COR-L47 (cell line): Measurements from ENCODE around the gene VKORC1.
A peak's percentile ranks its signal among the peaks of the same experiment; 100 is the strongest.

Experiments used
- DNase-seq: peaks from one replicate; lab custom pipeline; 2025; lab: John Stamatoyannopoulos, UW

VKORC1 gene

DNA sequence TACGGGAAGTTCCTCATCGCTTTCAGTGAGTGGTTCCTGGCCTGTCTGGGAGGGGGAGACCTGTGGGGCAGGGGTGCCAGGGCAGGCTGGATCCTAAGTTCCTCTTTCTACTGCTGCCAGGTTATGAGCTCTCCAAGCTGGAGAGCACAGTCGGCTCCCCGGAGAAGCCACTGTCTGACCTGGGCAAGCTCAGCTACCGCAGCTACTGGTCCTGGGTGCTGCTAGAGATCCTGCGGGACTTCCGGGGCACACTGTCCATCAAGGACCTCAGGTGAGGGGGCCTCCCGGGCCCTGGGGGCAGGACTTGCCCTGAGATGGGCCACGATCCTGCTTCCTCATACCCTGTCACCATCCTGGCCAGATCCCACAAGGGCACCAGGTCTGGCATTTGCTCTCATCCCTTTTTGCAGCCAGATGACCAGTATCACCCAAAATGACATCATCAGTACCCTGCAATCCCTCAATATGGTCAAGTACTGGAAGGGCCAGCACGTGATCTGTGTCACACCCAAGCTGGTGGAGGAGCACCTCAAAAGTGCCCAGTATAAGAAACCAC lies 35.8 kb upstream of the VKORC1 start:
- no peak for DNase-seq

DNA sequence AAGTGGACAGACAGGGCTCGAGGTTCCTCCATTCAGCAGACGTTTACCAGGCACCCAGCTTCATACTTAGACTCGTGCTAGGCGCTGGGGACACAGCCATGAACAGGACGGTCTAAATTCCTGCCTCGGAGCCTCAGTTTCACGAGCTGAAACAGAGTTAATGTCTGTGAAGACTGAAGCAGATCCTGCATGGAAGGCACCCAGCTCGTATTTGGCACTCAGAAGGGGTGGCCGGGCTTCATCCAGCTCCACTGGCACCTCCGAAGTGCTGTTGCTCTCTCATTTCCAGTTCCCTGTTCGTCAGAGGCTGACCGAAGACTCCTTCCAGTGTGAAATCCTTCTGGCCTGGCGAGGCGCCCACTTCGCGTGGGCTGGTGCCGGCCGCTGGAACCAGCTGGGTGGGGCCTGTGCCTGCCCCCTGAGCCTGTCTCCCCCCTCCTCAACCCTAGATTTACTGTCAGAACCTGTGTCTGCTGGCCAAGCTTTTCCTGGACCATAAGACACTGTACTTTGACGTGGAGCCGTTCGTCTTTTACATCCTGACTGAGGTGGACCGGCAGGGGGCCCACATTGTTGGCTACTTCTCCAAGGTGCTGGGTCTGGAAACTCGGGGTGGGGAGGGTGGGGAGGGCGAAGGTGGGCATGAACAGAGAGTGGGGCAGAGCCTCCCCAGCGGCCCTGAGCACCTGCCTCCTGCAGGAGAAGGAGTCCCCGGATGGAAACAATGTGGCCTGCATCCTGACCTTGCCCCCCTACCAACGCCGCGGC lies 35.2 kb upstream of the VKORC1 start:
- no peak for DNase-seq

DNA sequence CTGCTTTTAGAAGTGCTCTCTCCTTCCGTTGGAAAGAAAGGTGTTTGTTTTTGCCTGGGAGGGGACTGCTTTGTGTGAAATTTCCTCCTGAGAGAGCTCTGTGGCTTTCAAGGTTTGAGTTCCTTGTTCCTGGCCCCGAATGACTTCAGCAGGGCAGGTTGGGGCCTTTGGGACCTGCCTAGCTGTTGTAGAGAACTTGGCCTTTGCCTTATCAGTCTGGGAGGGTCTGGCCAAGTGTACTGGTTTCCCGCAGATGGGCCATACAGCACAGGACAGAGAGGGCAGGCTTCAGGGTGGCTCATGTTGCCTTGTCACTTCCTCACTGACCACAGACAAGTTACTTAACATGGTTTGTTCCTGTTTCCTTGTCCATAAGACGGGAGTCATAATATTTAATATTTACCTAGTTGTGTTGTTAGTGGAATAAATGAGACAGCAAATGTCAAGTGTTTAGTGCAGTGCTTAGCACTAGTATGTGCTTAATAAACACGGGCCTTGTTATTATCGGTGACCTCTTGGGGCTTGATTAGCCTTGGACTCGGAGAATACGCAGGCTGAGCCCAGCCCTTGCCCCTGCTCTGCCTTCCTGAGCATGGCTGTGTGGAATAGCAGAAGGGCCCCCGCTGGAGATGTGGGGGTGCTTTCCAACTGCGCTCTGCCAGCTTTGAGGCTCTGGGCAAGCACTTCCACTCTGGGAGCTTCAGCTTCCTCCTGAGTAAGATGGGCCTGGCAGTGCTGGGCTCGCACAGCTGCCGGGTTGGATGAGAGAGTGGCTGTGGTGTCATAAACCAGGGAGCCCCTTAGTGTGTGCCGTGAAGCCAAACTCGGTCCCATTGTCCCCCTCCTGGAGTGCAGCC lies 34.3 kb upstream of the VKORC1 start:
- no peak for DNase-seq

DNA sequence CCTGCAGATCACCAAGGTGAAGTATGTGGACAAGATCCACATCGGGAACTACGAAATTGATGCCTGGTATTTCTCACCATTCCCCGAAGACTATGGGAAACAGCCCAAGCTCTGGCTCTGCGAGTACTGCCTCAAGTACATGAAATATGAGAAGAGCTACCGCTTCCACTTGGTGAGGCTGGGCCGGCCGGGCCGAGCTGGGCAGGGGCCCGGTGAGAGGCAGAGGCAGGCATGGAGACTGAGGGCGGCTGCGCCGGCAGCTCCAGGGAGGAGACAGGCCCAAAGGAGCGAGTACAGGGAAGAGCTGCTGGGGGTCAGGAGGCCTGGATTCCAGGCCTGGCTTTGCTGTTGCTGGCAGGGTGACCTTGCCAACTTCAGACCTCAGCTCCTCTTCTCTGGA lies 32.6 kb upstream of the VKORC1 start:
- no peak for DNase-seq

DNA sequence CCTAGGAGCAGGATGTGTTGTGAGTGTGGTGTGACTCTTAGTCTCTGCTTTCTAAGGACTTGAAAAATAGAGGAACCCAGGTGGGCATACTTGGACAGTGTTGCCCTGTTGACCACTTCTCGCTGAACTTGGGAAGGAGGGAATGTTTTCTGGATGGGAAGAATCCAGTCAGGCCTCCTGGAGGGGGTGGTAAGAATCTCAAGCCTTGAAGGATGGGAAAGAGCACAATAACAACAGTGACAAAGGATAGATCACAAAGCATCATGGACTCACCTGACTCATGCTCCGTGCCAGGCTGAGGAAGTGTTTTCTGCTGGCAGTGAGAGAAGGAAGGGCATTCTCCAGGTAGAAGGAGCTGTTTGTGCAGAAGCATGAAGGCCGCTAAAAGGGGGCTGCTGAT lies 31.2 kb upstream of the VKORC1 start:
- DNase-seq: no peak

DNA sequence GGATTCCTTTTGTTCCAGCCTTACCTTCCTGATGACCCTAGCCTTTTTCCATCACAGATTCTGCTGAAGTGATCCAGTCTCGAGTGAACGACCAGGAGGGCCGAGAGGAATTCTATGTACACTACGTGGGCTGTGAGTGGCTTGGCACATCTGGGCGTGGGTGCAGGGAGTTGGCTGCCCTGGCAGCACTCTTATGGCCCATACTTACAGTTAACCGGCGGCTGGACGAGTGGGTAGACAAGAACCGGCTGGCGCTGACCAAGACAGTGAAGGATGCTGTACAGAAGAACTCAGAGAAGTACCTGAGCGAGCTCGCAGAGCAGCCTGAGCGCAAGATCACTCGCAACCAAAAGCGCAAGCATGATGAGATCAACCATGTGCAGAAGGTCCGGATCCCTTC lies 25.5 kb upstream of the VKORC1 start:
- no peak for DNase-seq

- no peak for DNase-seq
These were observed 23.9 kb upstream of the VKORC1 start for GRCh38 chr16:31118223-31119155.

DNA sequence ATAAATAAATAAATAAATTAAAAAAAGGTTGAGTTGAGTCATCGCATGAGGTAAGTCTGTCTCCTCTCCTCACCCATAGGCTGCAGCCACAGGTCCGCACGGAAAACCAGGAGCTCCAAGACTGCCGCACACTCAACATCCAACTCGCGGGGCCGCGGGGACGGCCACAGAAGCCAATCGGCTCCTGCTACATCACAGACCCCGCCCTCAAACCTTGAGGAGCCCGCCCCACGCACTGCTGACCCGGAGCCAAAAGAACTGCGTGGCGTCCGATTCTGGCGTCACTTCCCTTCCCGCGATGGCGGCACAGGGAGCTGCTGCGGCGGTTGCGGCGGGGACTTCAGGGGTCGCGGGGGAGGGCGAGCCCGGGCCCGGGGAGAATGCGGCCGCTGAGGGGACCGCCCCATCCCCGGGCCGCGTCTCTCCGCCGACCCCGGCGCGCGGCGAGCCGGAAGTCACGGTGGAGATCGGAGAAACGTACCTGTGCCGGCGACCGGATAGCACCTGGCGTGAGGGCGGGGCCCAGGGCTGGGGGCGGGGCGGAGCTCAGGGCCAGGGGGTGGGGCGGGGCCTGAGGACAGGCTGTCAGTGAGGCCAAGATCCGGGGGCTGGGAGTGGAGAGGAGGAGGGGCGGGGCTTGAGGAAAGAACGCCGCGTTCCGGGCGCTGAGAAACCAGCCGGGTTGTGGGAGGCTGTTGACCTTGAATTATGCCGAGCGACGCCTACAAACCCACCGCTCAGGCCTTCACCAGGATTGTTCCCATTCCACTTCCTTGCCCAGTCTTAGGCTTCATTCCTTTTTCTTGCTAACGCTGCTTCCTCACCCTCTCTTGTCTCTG lies 23.0 kb upstream of the VKORC1 start, which contains the start of gene KAT8:
Gene KAT8 (plus strand): TSS at position 281 of the 839 bp plus-strand sequence. CDS start 18 bp downstream, at position 299.
- DNase-seq: peak; percentile 99

- no peak for DNase-seq
These were observed 19.9 kb upstream of the VKORC1 start for GRCh38 chr16:31114468-31114867.

GRCh38 chr16:31113121-31114120 lies 18.8 kb upstream of the VKORC1 start:
- no peak for DNase-seq

DNA sequence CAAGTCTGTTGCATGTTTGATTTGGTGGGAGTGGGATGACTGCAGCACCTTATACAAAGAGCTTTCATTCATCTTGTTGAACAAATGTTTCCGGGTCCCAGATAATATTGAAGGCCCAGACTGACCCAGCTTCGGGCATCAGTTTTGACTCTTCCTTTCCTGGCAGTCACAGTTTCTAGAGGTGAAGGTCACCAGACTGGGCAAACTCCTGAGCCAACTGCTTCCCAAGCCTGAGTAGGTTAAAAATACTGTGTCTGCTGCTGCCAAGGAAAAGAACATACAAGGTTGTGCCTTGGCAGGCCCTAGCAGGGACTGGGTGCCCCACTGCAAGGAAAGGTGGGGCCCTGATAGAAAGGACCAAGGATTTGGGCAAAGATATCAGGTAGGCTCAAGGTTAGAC lies 18.1 kb upstream of the VKORC1 start:
- DNase-seq: no peak

- no peak for DNase-seq
These were observed 17.4 kb upstream of the VKORC1 start for GRCh38 chr16:31111881-31112466.

DNA sequence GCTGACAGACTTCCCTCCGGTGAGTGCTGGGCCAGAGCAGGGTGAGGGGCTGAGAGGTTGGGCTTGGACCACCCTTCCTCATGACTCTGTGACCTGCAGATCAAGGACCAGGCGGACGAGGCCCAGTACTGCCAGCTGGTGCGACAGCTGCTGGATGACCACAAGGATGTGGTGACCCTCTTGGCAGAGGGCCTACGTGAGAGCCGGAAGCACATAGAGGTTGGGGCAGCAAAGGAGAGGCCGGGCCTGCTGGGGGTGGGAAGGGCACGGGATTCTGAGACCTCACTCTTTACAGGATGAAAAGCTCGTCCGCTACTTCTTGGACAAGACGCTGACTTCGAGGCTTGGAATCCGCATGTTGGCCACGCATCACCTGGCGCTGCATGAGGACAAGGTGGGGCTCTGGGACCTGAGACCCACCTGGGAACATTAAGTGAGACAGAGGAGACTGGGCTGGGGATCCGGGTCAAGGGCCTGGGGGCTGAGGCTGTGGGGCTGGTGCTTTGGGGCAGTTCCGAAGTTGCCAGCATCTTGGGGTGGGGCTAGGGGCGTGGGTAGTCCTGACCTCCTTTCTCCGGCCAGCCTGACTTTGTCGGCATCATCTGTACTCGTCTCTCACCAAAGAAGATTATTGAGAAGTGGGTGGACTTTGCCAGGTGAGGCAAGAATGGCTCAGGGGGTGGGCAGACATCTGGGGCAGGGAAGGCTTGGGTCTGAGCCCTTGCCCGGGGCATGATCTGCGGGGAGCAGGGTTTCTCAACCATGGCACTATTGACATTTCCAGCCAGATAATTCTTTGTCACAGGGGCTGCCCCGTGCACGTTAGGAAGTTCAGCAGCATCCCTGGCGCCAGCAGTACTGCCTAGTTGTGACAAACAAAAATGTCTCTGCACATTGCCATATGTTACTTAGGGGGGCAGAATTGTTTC lies 15.8 kb upstream of the VKORC1 start:
- DNase-seq: no peak

DNA sequence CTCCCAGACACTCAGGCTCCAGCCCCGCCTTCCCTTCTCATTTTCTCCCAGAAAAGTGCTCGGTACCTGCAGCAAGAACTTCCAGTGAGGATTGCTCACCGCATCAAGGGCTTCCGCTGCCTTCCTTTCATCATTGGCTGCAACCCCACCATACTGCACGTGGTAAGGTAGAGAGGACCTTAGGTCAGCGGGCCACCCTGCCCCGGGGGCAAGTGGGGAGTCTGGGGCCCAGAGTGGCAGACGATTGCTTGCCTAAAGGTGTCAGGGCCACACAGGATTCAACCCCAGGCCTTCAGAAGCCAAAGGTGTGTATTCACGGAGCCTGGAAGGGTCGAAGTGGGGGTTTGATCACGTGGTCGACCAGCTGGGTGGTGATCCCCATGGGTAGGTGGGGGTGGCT lies 15.0 kb upstream of the VKORC1 start:
- DNase-seq: no peak

DNA sequence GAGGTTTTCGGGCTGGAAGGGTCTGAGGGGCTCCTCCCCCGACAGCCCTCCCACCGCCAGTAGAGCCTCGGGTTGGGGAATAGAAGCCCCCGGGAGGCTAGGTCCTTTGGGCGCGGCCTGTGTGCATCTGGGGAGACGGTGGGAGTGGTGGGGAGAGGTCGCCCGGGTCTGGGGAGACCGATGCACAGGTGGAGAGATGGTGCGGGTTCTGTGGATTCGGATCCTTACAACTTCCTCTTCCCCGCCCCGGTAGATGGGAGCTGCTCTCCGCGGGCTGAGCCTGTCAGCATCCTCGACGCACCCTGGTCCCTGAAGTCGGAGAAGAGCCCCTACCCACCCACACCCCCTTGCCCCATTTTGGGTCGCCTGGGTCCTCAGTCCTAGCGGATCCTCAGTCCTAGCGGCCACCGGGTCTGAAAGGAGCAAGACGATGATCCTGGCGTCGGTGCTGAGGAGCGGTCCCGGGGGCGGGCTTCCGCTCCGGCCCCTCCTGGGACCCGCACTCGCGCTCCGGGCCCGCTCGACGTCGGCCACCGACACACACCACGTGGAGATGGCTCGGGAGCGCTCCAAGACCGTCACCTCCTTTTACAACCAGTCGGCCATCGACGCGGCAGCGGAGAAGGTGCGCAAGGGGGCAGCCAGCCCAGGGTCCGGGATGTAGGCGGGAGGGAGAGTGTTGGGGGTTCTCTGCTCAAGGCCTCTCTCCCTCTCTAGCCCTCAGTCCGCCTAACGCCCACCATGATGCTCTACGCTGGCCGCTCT lies 14.4 kb upstream of the VKORC1 start:
- no peak for DNase-seq

DNA sequence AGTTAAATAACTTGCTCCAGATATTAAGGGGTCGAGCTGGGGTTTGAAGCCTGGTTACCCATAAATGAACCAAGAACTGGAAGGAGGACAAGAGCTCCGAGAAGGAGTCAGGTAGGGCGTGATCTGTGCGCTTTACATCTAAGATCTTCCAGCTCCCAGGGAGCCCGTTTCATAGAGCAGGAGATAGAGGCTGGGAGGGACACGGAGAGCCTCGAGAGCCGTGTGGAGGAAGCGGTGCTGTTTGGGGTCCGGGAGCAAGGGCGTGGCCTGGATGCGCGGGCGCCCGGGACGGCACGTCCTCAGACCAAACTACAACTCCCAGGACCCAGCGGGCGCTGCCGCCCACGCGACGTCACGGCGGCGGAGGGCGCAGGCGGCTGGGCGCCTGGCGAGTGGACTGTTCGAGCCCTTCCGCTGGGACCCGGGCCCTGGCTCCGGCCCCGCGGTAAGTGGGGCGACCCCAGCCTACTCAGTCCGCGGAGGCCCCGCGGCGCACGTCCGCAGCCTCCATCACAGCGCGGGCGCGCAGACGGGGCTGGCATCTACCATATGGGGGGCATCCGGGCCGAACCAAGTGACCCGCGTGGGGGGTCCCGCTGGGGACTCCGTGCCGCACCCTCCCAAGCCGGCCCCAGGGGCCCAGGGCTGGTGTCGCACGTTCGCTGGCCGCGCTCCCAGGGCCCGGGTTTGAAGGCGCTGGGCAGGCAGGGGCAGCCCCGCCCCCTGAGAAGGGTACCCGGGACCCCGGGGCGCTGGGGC lies 13.6 kb upstream of the VKORC1 start, which contains the start of gene BCKDK:
Gene BCKDK (plus strand): TSS at position 352 of the 759 bp plus-strand sequence. CDS start 838 bp downstream, outside the sequence.
- peak; percentile 36 for DNase-seq
